SK-N-MC (cell line): ENCODE results near the gene FBF1.

ENCODE experiments used
- EZH2 ChIP-seq: fragments of 200-600 bp; sonication (generic); IDR thresholded peaks from one replicate; pipeline ENCODE4 v1.6.1; 2017; ENCODE audit warnings: antibody characterized with exemption
- POLR2AphosphoS5 ChIP-seq: IDR thresholded peaks from 2 replicates; pipeline ENCODE4 v1.6.1; 2012; ENCODE audit warnings: mild to moderate bottlenecking, low read depth, low read length, borderline replicate concordance

GRCh38 chr17:75891022-75891604 is 49.7 kb downstream of the FBF1 start:
- TF ChIP-seq EZH2 (no peak), POLR2AphosphoS5 (no peak)
